A172 (cell line): ENCODE results near the gene PCBD1. TPM values are rescaled to one million over a fixed set of nuclear protein-coding genes. Genes with fewer than 3 reads are reported as not detected.
A peak's percentile ranks its signal among the peaks of the same experiment; 100 is the strongest.
"Not testable (repeated sequence)": the region's sequence is repeated elsewhere in the genome, so short reads cannot be mapped to it uniquely, and the experiment has no call there.

Experiments
- DNase-seq: peaks from one replicate; pipeline ENCODE4 v3.0.0-alpha.2; 2015; ENCODE audit warnings: low spot score
- total RNA-seq: library from RNA; depleted of rRNA; stranded (reverse); fragments of >200 nt; shearing (Covaris generic); gene quantifications from 2 replicates; pipeline ENCODE4 v1.2.3, GENCODE V29; 2014; rRNA removed

The PCBD1 gene
- total RNA-seq, result 86.4 and 95.6 TPM in 2 replicates

DNA sequence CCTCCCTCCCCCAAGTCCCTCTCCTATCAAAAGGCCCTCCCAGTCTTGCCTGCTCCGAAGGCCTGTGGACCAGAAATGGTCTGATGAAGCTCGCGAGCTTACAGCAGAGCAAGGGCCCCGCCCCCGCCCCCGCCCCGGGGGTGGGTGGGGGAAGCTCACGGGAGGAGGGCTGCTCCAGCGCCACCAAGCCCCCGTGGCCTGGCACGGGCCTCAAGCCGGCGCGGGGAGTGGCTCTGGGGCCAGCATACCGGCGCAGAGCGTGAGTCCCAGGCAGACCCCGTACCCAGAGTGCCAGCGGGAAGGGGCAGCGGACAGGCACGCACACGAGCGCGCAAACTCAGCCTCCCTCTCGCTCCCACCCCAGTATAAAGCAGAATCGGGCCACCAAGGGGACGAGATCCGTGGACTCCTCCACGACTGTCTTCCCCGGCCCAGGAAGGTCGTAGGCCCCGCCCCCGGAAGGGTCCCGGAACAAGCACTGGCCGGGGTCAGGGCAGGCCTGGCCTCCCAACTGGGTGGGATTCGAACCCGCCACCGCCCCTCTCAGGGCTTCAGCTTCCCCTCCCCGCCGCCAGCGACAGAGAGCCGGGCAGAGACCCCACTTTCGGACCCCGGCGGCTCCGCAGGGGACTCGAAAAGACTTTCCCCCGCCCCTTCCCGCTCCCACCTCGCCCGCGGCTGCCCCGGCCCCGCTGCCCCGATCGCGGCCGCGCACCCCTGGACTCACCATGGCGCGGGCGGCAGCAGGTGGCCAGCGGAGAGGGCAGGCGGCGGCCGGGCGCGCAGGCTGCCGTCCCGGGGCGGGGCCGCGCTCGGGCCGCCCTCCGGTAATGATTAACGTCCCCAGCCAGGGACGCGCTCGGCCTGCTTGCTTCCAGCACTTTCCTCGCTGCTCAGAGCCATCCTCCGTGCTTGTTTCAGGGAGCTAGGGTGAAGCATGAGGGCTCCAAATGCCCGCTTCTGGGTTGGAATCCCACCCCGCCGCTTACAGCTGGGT, at the start of gene PCBD1:
Gene PCBD1, minus strand, starts transcription at position 762 of the 997 bp plus-strand sequence. Its CDS starts 32 bp downstream, at position 730.
- peak; percentile 47 for DNase-seq

DNA sequence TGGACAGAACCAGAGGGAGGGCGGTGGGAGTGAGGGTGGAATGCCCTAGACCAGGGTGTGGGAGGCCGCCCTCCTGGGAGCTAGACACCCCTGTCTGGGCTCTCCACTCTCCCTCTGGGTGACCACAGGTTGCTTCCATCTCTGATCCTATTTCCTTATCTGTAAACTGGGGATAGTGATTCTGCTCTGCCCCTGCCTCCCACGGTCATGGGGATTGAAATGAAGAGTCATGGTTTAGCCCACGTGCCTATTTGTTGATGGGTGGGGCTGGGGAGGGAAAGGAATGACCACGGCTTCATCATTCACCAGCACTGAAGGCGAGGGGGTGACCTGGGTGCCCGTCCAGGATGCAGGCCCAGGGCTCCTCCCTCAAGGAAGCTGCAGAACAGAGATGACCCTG, 49.3 kb upstream of the PCBD1 start:
- no peak for DNase-seq

DNA sequence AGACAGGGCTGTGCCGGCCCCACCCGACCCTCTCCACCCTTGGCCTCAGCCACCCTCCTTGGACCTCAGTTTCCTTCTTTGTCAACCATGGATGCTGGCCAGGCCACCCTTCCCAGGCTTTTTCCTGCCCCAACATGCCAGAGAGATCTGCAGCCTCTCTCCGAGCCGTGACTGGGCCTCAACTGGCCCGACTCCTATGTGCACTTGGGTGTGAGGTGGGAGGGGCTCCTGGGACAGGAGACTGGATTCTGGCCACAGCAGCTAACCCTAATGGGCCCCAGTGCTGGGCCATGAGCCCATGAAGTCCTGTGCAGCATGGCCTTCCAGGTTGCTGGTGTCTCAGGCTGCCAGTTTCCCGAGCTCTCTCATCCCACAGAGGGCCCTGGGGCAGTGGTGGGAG, 47.7 kb upstream of the PCBD1 start:
- DNase-seq, result no peak

GRCh38 chr10:70935631-70936030, 47.3 kb upstream of the PCBD1 start:
- DNase-seq, result no peak

- no peak for DNase-seq
These were observed 46.8 kb upstream of the PCBD1 start for GRCh38 chr10:70935125-70935625.

DNA sequence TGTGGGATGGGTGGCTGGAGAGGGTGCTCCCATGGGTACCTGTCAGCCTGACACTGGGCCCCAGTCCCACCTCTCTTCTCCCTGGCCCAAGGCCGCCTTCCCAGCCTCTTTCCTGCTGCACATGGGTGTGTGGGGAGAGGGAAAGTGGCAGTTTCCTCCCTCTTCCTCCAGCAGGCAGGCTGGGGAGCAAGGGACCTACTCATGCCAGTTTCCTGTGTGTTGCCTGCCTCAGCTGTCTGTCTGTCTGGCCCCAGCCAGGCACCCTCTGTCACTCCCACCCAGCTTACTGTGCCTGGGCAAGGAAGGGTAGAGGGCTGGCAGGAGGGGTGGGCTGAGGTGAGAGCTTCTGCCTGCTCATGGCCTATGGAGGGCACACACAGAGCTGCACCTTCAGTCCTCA, 46.3 kb upstream of the PCBD1 start:
- no peak for DNase-seq

- peak; percentile 89 for DNase-seq
These were observed 44.2 kb upstream of the PCBD1 start for GRCh38 chr10:70932392-70933196.

DNA sequence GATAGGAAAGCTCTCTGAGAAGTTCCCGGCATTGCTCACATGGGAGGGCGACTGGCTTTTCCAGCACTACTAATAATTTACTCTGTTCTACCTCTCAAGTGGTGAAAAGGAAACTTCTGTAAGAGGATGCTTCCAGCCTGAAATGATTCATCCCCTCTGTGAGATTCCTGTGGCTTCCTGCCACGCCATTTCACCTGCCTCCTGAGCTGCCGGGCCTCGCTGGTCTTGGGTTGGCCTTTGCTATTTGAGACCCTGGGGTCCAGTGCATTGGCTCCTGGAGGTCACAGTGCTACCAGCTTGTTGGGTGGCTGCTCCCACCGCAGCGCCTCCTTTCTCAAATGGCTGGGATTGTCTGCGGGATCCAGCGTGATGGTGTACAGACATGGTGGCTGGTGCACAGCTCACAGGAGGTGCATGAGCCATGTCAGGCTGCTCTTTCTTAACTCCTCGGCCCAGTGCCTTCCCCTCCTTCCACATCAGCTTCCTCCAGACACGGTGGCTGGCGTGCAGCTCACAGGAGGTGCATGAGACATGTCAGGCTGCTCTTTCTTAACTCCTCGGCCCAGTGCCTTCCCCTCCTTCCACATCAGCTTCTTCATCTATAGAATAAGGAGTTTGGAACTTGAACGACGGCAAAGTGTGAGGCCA, 42.9 kb upstream of the PCBD1 start:
- DNase-seq, result peak; percentile 90

DNA sequence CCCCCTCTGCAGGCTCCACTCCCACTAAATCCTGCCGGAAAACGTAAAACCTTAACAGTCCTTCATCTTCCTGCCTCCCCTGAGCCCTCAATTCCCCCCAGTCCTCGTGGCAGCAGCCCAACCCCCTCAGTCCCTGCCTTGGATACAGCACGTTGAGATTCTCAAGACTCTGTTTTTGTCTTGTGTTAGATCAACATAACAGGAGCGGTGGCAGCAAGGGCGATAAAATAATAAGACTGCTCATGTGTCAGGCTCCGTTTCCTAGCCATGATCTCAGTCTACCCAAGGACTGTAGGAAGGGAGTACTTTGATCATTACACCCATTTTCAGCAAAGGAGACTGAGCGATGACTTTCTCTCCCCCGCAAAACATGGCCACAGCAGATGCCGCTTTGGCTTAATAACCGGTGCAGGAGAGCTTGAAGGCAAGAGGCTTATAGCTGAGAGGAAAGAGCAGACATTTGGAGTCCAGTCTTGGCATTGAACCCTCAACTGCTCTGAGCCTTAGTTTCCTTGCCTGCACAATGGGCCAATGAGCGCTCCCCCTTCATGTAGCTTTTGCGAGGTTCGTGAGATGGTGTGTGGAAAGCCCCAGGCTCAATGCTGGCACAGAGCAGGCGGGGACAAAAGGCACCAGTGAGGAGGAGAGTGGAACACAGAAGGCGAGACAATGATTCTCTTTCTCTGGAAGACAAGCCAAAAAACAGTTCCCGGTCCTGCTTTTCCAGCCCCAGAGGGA, 42.1 kb upstream of the PCBD1 start:
- no peak for DNase-seq

DNA sequence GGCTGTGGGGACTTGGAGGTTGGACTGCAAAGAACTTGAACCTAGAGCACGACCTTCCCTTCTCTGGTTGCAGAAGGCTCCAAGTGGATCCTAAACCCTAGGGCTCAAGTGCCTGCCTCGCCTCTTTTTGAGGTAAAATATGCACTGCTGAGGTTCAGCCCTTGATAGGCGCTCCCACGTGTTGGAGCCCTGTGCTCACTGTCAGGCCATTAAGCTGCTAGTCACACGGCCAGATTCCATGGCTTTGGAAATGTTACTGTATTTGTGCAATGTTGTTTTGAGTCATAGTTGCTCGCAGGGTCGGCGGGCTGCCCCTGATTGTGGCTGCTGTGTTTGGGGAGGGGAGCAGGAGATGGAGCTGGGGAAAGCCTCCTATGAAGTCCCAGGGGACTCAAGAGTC, 39.8 kb upstream of the PCBD1 start:
- DNase-seq, result no peak

DNA sequence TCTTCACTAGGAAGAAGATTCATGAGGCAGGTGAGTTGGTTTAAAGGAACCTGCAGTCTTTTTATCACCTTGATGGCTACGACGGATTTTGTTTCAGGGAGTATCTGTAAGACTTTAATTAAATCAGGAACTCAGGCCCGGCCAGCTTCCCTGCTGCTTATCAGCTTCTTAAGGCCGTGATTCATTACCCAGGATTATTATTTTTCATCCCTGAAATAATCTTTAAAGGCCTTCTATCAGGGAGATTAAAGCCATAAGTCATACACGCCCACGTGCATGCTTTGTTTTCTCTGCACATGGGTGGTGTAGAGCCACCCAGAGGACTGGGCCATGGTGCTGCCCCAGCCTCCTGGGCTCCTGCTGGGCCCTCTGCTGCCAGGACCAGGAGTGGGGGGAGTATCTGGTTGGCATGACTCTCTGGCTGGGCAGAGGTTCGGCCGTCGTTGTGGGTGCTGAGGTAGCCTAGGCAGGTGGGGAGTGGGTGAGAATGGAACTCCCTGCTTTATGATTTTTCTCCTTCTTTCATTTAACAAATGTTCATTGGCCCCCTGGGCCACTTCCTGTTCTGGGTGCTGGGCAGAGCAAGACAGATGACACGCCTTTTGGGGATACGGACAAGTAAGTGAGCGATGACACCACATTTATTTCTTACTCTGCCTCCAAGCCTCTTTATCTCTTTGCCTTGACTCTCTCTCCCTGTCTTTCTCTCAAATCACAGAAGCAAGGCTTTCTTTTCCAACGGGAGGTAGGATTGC, 39.0 kb upstream of the PCBD1 start:
- DNase-seq, result peak; percentile 40

GRCh38 chr10:70926226-70927000, 38.0 kb upstream of the PCBD1 start:
- no peak for DNase-seq

- DNase-seq, result no peak
These were observed 37.2 kb upstream of the PCBD1 start for GRCh38 chr10:70925377-70926225.

DNA sequence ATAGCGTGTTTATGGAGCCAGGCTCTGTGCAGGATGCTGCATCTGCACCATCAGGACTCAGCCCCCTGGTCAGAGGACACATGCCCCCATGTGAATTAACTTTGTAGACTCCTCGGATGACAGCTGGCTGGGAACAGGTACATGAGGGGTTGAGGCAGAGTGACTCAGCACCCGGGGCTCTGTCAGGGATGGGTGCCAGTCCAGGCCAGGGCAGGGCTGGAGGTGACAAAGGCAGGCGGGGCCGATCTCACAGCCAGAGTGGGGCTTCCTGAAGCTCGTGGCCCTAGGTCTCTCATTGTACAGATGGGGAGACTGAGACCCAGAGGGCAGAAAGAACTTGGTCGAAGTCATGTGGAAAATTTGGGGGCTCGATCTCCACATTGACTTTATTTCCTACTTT, 35.3 kb upstream of the PCBD1 start:
- DNase-seq, result no peak

GRCh38 chr10:70921285-70921684, 32.9 kb upstream of the PCBD1 start:
- DNase-seq, result no peak

GRCh38 chr10:70920519-70920918, 32.2 kb upstream of the PCBD1 start:
- no peak for DNase-seq

GRCh38 chr10:70919906-70920305, 31.5 kb upstream of the PCBD1 start:
- DNase-seq, result not testable (repeated sequence)

GRCh38 chr10:70918851-70919530, 30.6 kb upstream of the PCBD1 start:
- DNase-seq, result no peak
